Measurements from ENCODE around the gene TTC28.
"Not testable (repeated sequence)": the region's sequence is repeated elsewhere in the genome, so short reads cannot be mapped to it uniquely, and the experiment has no call there.

TTC28 gene

GRCh38 chr22:28674121-28674563 is 5.5 kb downstream of the TTC28 start:
- no peak for DNase-seq (ENCODE audit: low spot score)

GRCh38 chr22:28670756-28671155 is 8.9 kb downstream of the TTC28 start:
- no peak for DNase-seq (ENCODE audit: low spot score)

- no peak for DNase-seq (ENCODE audit: low spot score)
Measured at GRCh38 chr22:28670161-28670560, 9.5 kb downstream of the TTC28 start.

- no peak for DNase-seq (ENCODE audit: low spot score)
Measured at GRCh38 chr22:28669387-28669786, 10.3 kb downstream of the TTC28 start.

- DNase-seq (ENCODE audit: low spot score) = not testable (repeated sequence)
Measured at GRCh38 chr22:28663569-28663942, 16.1 kb downstream of the TTC28 start.

- DNase-seq (ENCODE audit: low spot score) = no peak
Measured at GRCh38 chr22:28658448-28658847, 21.2 kb downstream of the TTC28 start.

GRCh38 chr22:28656181-28656580 is 23.5 kb downstream of the TTC28 start:
- DNase-seq (ENCODE audit: low spot score) = no peak

GRCh38 chr22:28650463-28650862 is 29.2 kb downstream of the TTC28 start:
- no peak for DNase-seq (ENCODE audit: low spot score)

- no peak for DNase-seq (ENCODE audit: low spot score)
Measured at GRCh38 chr22:28648792-28649191, 30.8 kb downstream of the TTC28 start.

- DNase-seq (ENCODE audit: low spot score) = no peak
Measured at GRCh38 chr22:28647216-28647615, 32.4 kb downstream of the TTC28 start.

GRCh38 chr22:28639321-28639720 is 40.3 kb downstream of the TTC28 start:
- DNase-seq (ENCODE audit: low spot score) = no peak

- no peak for DNase-seq (ENCODE audit: low spot score)
Measured at GRCh38 chr22:28637225-28637624, 42.4 kb downstream of the TTC28 start.

GRCh38 chr22:28630177-28630574 is 49.5 kb downstream of the TTC28 start:
- no peak for DNase-seq (ENCODE audit: low spot score)

- DNase-seq (ENCODE audit: low spot score) = no peak
Measured at GRCh38 chr22:28629420-28630176, 50.0 kb downstream of the TTC28 start.

GRCh38 chr22:28628766-28629165 is 50.9 kb downstream of the TTC28 start:
- DNase-seq (ENCODE audit: low spot score) = no peak

GRCh38 chr22:28627791-28628190 is 51.8 kb downstream of the TTC28 start:
- no peak for DNase-seq (ENCODE audit: low spot score)

- no peak for DNase-seq (ENCODE audit: low spot score)
Measured at GRCh38 chr22:28620244-28620922, 59.3 kb downstream of the TTC28 start.

GRCh38 chr22:28619236-28619635 is 60.4 kb downstream of the TTC28 start:
- DNase-seq (ENCODE audit: low spot score) = no peak

- not testable (repeated sequence) for DNase-seq (ENCODE audit: low spot score)
Measured at GRCh38 chr22:28615423-28615822, 64.2 kb downstream of the TTC28 start.

- no peak for DNase-seq (ENCODE audit: low spot score)
Measured at GRCh38 chr22:28609921-28610320, 69.7 kb downstream of the TTC28 start.

GRCh38 chr22:28608546-28608945 is 71.1 kb downstream of the TTC28 start:
- no peak for DNase-seq (ENCODE audit: low spot score)

- no peak for DNase-seq (ENCODE audit: low spot score)
Measured at GRCh38 chr22:28607795-28608194, 71.8 kb downstream of the TTC28 start.

GRCh38 chr22:28604966-28605761 is 74.5 kb downstream of the TTC28 start:
- DNase-seq (ENCODE audit: low spot score) = no peak
